Upper lobe of left lung (tissue), 6 donors: ENCODE results near the gene ZBED6. TPM values are rescaled to one million over a fixed set of nuclear protein-coding genes. Genes with fewer than 3 reads are reported as not detected.

Experiments used
- ATAC-seq, 2 donors: fragments of 200-7000 bp; cut with Tn5 transposase; one replicate each; pipeline ENCODE4 v1.9.1; 2022; ENCODE audit warnings: mild to moderate bottlenecking in 2 of 2, moderate library complexity in 2 of 2; ENCODE audit not compliant: low FRiP score in 2 of 2
- DNase-seq, 2 donors: peaks; one replicate each; pipeline ENCODE4 v3.0.0-alpha.2; 2019 to 2020
- H3K27ac ChIP-seq, 4 donors: fragments of 200-600 bp; sonication (generic); one replicate each; pipeline ENCODE4 v1.5.1; 2016 to 2019
- H3K27me3 ChIP-seq, 4 donors: fragments of 200-600 bp; sonication (generic); one replicate each; pipeline ENCODE4 v1.5.1; 2017 to 2019
- H3K36me3 ChIP-seq, 4 donors: fragments of 200-600 bp; sonication (generic); one replicate each; pipeline ENCODE4 v1.5.1; 2016 to 2019
- H3K4me1 ChIP-seq, 4 donors: fragments of 200-600 bp; sonication (generic); one replicate each; pipeline ENCODE4 v1.5.1; 2018 to 2019
- H3K4me3 ChIP-seq, 4 donors: fragments of 200-600 bp; sonication (generic); one replicate each; pipeline ENCODE4 v1.5.1; 2017 to 2019; ENCODE audit warnings: mild to moderate bottlenecking in 2 of 4, moderate library complexity in 1 of 4
- H3K9me3 ChIP-seq, 4 donors: fragments of 200-600 bp; sonication (generic); one replicate each; pipeline ENCODE4 v1.5.1; 2018 to 2019
- EP300 ChIP-seq, 4 donors: sonication (generic); formaldehyde crosslinking; IDR thresholded peaks; one replicate each; pipeline ENCODE4 v1.5.1; 2017; ENCODE audit warnings: antibody characterized with exemption in 4 of 4, control low read depth in 2 of 4
- POLR2A ChIP-seq, 4 donors: fragments of 450-650 bp; IDR thresholded peaks; one replicate each; pipeline ENCODE4 v1.5.1; 2016 to 2017; ENCODE audit warnings: antibody characterized with exemption in 4 of 4, mild to moderate bottlenecking in 2 of 4
- POLR2AphosphoS5 ChIP-seq, 2 donors: sonication (generic); formaldehyde crosslinking; IDR thresholded peaks; one replicate each; pipeline ENCODE4 v1.5.1; 2017; ENCODE audit warnings: antibody characterized with exemption in 2 of 2
- whole genome bisulfite sequencing, 2 donors: methylation state at CpG; one replicate each; pipeline ENCODE4 v1.1.5; 2017 to 2018; 5-methylcytosine and 5-hydroxymethylcytosine counted together
- total RNA-seq, 6 donors: library from RNA; depleted of rRNA in 4 of 6; stranded (reverse); fragments of >200 nt in 4 of 6; gene quantifications; one replicate each; pipeline versions ENCODE4 v1.1.0 to v1.2.1, GENCODE V29; 2016 to 2021
- TF ChIP-seq, protein P1 (sequence below), 6 experiments: fragments of 450-650 bp in 4 of 6; fragments of 200-600 bp in 2 of 6; sonication (generic) in 2 of 6; IDR thresholded peaks; one replicate each; pipeline ENCODE4 v1.5.1; 2016 to 2019; ENCODE audit warnings: antibody characterized with exemption in 6 of 6
- donor health status: DM: no; HTN: no; CAD: no; lungs with moderate emphysema.
- donor health status: DM: no; HTN: yes; CAD: no; lungs with severe emphysema.

ZBED6 gene
- total RNA-seq, 6 donors from 2014 or later = 15.0 to 29.3 (median 21.3) TPM

GRCh38 chr1:203835476-203835875 lies 40.1 kb downstream of the ZBED6 start:
- peaks cover 43 to 97% (median 90%) of the 10 kb centered on the region in 4 donors for H3K36me3 ChIP-seq
- ATAC-seq = no peak
- WGBS, 2 donors = 96 to 97% methylated on average over 3 of the region's 3 CpGs

DNA sequence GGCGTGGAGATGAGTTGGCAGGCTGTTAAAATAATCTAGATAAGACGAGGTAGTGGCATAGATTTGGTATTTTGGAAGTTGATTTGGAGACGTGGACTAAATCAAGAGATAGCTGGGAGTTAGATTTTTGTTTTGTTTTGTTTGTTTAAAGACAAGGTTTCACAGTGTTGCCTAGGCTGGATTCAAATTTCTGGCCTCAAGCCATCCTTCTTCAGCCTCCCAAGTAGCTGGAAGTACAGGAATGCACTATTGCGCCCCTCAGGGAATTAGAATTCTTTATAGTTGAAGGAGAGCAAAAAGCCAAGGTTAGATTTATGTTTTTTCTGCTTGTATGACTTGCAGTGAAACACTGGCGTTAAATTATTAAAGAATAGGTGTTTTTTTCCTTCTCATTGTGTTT lies 43.7 kb downstream of the ZBED6 start:
- no peaks in the 10 kb centered on the region for H3K9me3 ChIP-seq
- no peak for DNase-seq
- no peaks in the 10 kb centered on the region for H3K27me3 ChIP-seq
- peaks cover 0 to 4% (median 0%) of the 10 kb centered on the region in 4 donors for H3K4me1 ChIP-seq
- 68 to 78% methylated on average over 5 of the region's 5 CpGs for WGBS, 2 donors
- H3K4me3 ChIP-seq = no peak overlapping the region
- no peak overlapping the region for H3K27ac ChIP-seq
- H3K36me3 ChIP-seq = peaks cover 33 to 100% (median 77%) of the 10 kb centered on the region in 4 donors
- TF ChIP-seq POLR2AphosphoS5 (IDR thresholded peaks at IDR 0.05) (no peak), EP300 (IDR thresholded peaks at IDR 0.05) (no peak), POLR2A (IDR thresholded peaks at IDR 0.05) (no peak)
- TF ChIP-seq, protein P1, sequence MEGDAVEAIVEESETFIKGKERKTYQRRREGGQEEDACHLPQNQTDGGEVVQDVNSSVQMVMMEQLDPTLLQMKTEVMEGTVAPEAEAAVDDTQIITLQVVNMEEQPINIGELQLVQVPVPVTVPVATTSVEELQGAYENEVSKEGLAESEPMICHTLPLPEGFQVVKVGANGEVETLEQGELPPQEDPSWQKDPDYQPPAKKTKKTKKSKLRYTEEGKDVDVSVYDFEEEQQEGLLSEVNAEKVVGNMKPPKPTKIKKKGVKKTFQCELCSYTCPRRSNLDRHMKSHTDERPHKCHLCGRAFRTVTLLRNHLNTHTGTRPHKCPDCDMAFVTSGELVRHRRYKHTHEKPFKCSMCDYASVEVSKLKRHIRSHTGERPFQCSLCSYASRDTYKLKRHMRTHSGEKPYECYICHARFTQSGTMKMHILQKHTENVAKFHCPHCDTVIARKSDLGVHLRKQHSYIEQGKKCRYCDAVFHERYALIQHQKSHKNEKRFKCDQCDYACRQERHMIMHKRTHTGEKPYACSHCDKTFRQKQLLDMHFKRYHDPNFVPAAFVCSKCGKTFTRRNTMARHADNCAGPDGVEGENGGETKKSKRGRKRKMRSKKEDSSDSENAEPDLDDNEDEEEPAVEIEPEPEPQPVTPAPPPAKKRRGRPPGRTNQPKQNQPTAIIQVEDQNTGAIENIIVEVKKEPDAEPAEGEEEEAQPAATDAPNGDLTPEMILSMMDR (IDR thresholded peaks at IDR 0.05) = no peak
- ATAC-seq = no peak

More at GRCh38 chr1:203835476-203835875, 40.1 kb downstream of the ZBED6 start:
- no peak for DNase-seq
- peaks cover 0 to 4% (median 0%) of the 10 kb centered on the region in 4 donors for H3K4me1 ChIP-seq
- TF ChIP-seq, protein P1 (IDR thresholded peaks at IDR 0.05) = no peak
- TF ChIP-seq EP300 (IDR thresholded peaks at IDR 0.05) (no peak), POLR2AphosphoS5 (IDR thresholded peaks at IDR 0.05) (no peak), POLR2A (IDR thresholded peaks at IDR 0.05) (no peak)
- H3K4me3 ChIP-seq = no peak overlapping the region
- H3K9me3 ChIP-seq = no peaks in the 10 kb centered on the region
- H3K27ac ChIP-seq = no peak overlapping the region
- no peaks in the 10 kb centered on the region for H3K27me3 ChIP-seq

- 97 to 100% methylated on average over 4 of the region's 4 CpGs for WGBS, 2 donors
- peaks cover 0 to 4% (median 0%) of the 10 kb centered on the region in 4 donors for H3K4me1 ChIP-seq
- no peak for ATAC-seq
- DNase-seq = no peak
- H3K27ac ChIP-seq = no peak overlapping the region
- no peaks in the 10 kb centered on the region for H3K9me3 ChIP-seq
- H3K27me3 ChIP-seq = no peaks in the 10 kb centered on the region
- TF ChIP-seq POLR2A (IDR thresholded peaks at IDR 0.05) (no peak), POLR2AphosphoS5 (IDR thresholded peaks at IDR 0.05) (no peak), EP300 (IDR thresholded peaks at IDR 0.05) (no peak)
- TF ChIP-seq, protein P1 (IDR thresholded peaks at IDR 0.05) = no peak
- no peak overlapping the region for H3K4me3 ChIP-seq
- peaks cover 33 to 100% (median 66%) of the 10 kb centered on the region in 4 donors for H3K36me3 ChIP-seq
Observed at GRCh38 chr1:203840208-203840808, 44.9 kb downstream of the ZBED6 start.

DNA sequence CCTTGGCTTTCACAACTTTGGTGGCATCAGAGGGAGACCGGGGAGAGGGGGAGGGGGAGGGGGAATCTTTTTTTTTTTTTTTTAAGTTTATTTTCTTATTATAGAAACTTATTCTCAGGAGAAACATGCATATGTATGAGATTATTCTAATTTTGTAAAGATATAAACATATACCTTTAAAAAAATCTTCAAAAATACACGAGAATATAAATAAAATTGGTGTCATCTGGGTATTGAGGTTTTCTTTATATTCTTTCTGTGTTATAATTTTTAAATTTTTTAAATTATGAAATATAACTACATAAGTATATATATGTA lies 47.1 kb downstream of the ZBED6 start:
- Histone ChIP-seq H3K36me3 (peaks cover 27 to 100% (median 64%) of the 10 kb centered on the region in 4 donors), H3K9me3 (no peaks in the 10 kb centered on the region), H3K4me3 (no peak overlapping the region), H3K27me3 (no peaks in the 10 kb centered on the region), H3K27ac (no peak overlapping the region), H3K4me1 (peaks cover 0 to 4% (median 0%) of the 10 kb centered on the region in 4 donors)
- no peak for DNase-seq
- ATAC-seq = no peak
- 89 to 91% methylated on average over 2 of the region's 2 CpGs for WGBS, 2 donors
- TF ChIP-seq, protein P1 (IDR thresholded peaks at IDR 0.05) = no peak

DNA sequence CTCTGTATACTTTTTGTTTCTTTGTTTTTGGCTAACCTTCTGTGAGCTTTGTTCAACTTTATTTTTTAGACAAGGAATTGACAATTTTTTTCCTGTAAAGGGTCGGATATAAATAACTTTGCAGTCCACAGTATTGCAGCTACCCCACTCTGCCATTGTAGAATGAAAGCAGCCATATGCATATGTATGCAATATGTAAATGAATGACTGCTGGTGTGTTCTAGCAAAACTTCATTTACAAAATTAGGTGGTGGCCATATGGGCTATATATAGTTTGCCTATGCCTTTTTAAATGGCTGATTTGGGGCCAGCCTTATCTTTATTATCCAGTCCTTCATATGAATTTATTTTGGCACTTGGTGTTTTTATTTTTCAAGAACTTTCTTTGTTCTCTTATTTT lies 48.0 kb downstream of the ZBED6 start:
- 89 to 93% methylated on average over 1 of the region's 1 CpG for WGBS, 2 donors
- DNase-seq (no peak), ATAC-seq (no peak)
- H3K4me3 ChIP-seq = no peak overlapping the region
- peaks cover 27 to 100% (median 64%) of the 10 kb centered on the region in 4 donors for H3K36me3 ChIP-seq
- TF ChIP-seq EP300 (IDR thresholded peaks at IDR 0.05) = no peak
- TF ChIP-seq, protein P1 (IDR thresholded peaks at IDR 0.05) = no peak
- H3K4me1 ChIP-seq = peaks cover 0 to 4% (median 0%) of the 10 kb centered on the region in 4 donors
- no peaks in the 10 kb centered on the region for H3K27me3 ChIP-seq
- no peaks in the 10 kb centered on the region for H3K9me3 ChIP-seq
- H3K27ac ChIP-seq = no peak overlapping the region
